ENCODE results near the gene NOS1AP. TPM values are rescaled to one million over a fixed set of nuclear protein-coding genes. Genes with fewer than 3 reads are reported as not detected.

Gene NOS1AP
- polyA plus RNA-seq, 3 donors: 0.12 TPM; not detected in 2

- Histone ChIP-seq H3K27me3 (ENCODE audit: control insufficient read depth in 2 of 2, insufficient read depth in 2 of 2, low read length in 2 of 2) (no peaks in the 10 kb centered on the region), H4K20me1 (ENCODE audit: insufficient read depth, low read length) (no peaks in the 10 kb centered on the region), H3K36me3 (replicated peaks in 1 of 2; ENCODE audit: control insufficient read depth in 1 of 2, insufficient read depth in 2 of 2, low read length in 2 of 2) (no peaks in the 10 kb centered on the region), H2AFZ (ENCODE audit: insufficient read depth, low read depth, low read length, poor library complexity, severe bottlenecking) (no peak overlapping the region), H3K4me3 (replicated peaks in 1 of 3; ENCODE audit: low read depth in 2 of 3, low read length in 3 of 3) (no peak overlapping the region), H3K4me1 (ENCODE audit: control insufficient read depth in 1 of 2, insufficient read depth in 2 of 2, low read length in 2 of 2) (no peaks in the 10 kb centered on the region), H3K27ac (ENCODE audit: low read depth in 1 of 2, low read length in 2 of 2) (no peak overlapping the region), H3K9me3 (replicated peaks in 1 of 2; ENCODE audit: control insufficient read depth in 1 of 2, insufficient read depth in 1 of 2, low read length in 2 of 2) (no peaks in the 10 kb centered on the region), H3K4me2 (replicated peaks; ENCODE audit: extremely low read depth, low read length, poor library complexity, severe bottlenecking) (no peak overlapping the region), H3K79me2 (ENCODE audit: insufficient read depth, low read length) (no peaks in the 10 kb centered on the region), H3K9ac (ENCODE audit: insufficient read depth, low read length, poor library complexity, severe bottlenecking) (no peak overlapping the region)
- WGBS (ENCODE audit: insufficient coverage): no CpG with 5 or more reads among the region's 5 CpGs
- no peak for DNase-seq
- TF ChIP-seq CTCF (IDR thresholded peaks at IDR 0.05): no peak
- H3K4me3 Mint-ChIP-seq: no peak overlapping the region
- peaks cover under 1 to 3% (median 1%) of the 10 kb centered on the region in 3 donors for H3K27me3 Mint-ChIP-seq (ENCODE audit: low read depth in 3 of 3)
- H3K27ac Mint-ChIP-seq: no peak overlapping the region
- no peaks in the 10 kb centered on the region for H3K36me3 Mint-ChIP-seq
- no peaks in the 10 kb centered on the region for H3K4me1 Mint-ChIP-seq
- no peaks in the 10 kb centered on the region for H3K9me3 Mint-ChIP-seq
- intact Hi-C loops (cut with micrococcal nuclease): no loop called here
Observed at GRCh38 chr1:162404550-162405160, 335.2 kb downstream of the NOS1AP start.

GRCh38 chr1:162405800-162406199 lies 336.3 kb downstream of the NOS1AP start:
- Histone ChIP-seq H3K9me3 (replicated peaks in 1 of 2; ENCODE audit: control insufficient read depth in 1 of 2, insufficient read depth in 1 of 2, low read length in 2 of 2) (no peaks in the 10 kb centered on the region), H2AFZ (ENCODE audit: insufficient read depth, low read depth, low read length, poor library complexity, severe bottlenecking) (no peak overlapping the region), H3K9ac (ENCODE audit: insufficient read depth, low read length, poor library complexity, severe bottlenecking) (no peak overlapping the region), H4K20me1 (ENCODE audit: insufficient read depth, low read length) (no peaks in the 10 kb centered on the region), H3K79me2 (ENCODE audit: insufficient read depth, low read length) (no peaks in the 10 kb centered on the region), H3K27me3 (ENCODE audit: control insufficient read depth in 2 of 2, insufficient read depth in 2 of 2, low read length in 2 of 2) (no peaks in the 10 kb centered on the region), H3K27ac (ENCODE audit: low read depth in 1 of 2, low read length in 2 of 2) (no peak overlapping the region), H3K4me2 (replicated peaks; ENCODE audit: extremely low read depth, low read length, poor library complexity, severe bottlenecking) (no peak overlapping the region), H3K4me3 (replicated peaks in 1 of 3; ENCODE audit: low read depth in 2 of 3, low read length in 3 of 3) (no peak overlapping the region), H3K4me1 (ENCODE audit: control insufficient read depth in 1 of 2, insufficient read depth in 2 of 2, low read length in 2 of 2) (no peaks in the 10 kb centered on the region), H3K36me3 (replicated peaks in 1 of 2; ENCODE audit: control insufficient read depth in 1 of 2, insufficient read depth in 2 of 2, low read length in 2 of 2) (no peaks in the 10 kb centered on the region)
- no peak for TF ChIP-seq CTCF (IDR thresholded peaks at IDR 0.05)
- no peaks in the 10 kb centered on the region for H3K36me3 Mint-ChIP-seq
- DNase-seq: no peak
- intact Hi-C loops (cut with micrococcal nuclease): no loop called here
- H3K27ac Mint-ChIP-seq: peak overlapping the region in 1 of 7 donors; percentile 18
- no CpG with 5 or more reads among the region's 5 CpGs for WGBS (ENCODE audit: insufficient coverage)
- H3K9me3 Mint-ChIP-seq: no peaks in the 10 kb centered on the region
- H3K4me3 Mint-ChIP-seq: no peak overlapping the region
- no peaks in the 10 kb centered on the region for H3K4me1 Mint-ChIP-seq
- H3K27me3 Mint-ChIP-seq (ENCODE audit: low read depth in 3 of 3): peaks cover 0 to 3% (median 2%) of the 10 kb centered on the region in 3 donors
